Smooth muscle cell (in vitro differentiated cells): ENCODE data around the gene C2CD4C. TPM values are rescaled to one million over a fixed set of nuclear protein-coding genes. Genes with fewer than 3 reads are reported as not detected.

Experiments used
- DNase-seq: peaks from one replicate; lab custom pipeline; 2025; ENCODE audit not compliant: unreplicated experiment; lab: John Stamatoyannopoulos, UW
- H2AFZ ChIP-seq: fragments of 200-600 bp; sonication (generic); 2 replicates; pipeline ENCODE4 v1.6.0; 2016; ENCODE audit warnings: antibody characterized with exemption, low read depth, mild to moderate bottlenecking
- H3F3A ChIP-seq: fragments of 200-600 bp; sonication (generic); 2 replicates; pipeline ENCODE4 v1.6.0; 2017; ENCODE audit warnings: antibody characterized with exemption, low read depth
- H3K27ac ChIP-seq: fragments of 200-600 bp; sonication (generic); 2 replicates; pipeline ENCODE4 v1.5.1; 2016; ENCODE audit warnings: low read depth, mild to moderate bottlenecking
- H3K27me3 ChIP-seq: fragments of 200-600 bp; sonication (generic); 2 replicates; pipeline ENCODE4 v1.6.1; 2016; ENCODE audit warnings: low read depth, mild to moderate bottlenecking
- H3K36me3 ChIP-seq: fragments of 200-600 bp; sonication (generic); 2 replicates; pipeline ENCODE4 v1.5.1; 2016; ENCODE audit warnings: low read depth
- H3K4me1 ChIP-seq: fragments of 200-600 bp; sonication (generic); 2 replicates; pipeline ENCODE4 v1.5.1; 2016; ENCODE audit warnings: low read depth
- H3K4me2 ChIP-seq: fragments of 200-600 bp; sonication (generic); 2 replicates; pipeline ENCODE4 v1.6.0; 2016; ENCODE audit warnings: mild to moderate bottlenecking
- H3K4me3 ChIP-seq: fragments of 200-600 bp; sonication (generic); 2 replicates; pipeline ENCODE4 v1.5.1; 2016; ENCODE audit warnings: mild to moderate bottlenecking
- H3K79me2 ChIP-seq: fragments of 200-600 bp; sonication (generic); 2 replicates; pipeline ENCODE4 v1.6.0; 2016; ENCODE audit warnings: low read depth, mild to moderate bottlenecking
- H3K9ac ChIP-seq: fragments of 200-600 bp; sonication (generic); 2 replicates; pipeline ENCODE4 v1.6.0; 2016; ENCODE audit warnings: low read depth
- H3K9me3 ChIP-seq: fragments of 200-600 bp; sonication (generic); replicated peaks from 2 replicates; pipeline ENCODE4 v1.5.1; 2016; ENCODE audit warnings: low read depth
- H4K20me1 ChIP-seq: fragments of 200-600 bp; sonication (generic); 2 replicates; pipeline ENCODE4 v1.6.0; 2016; ENCODE audit warnings: low read depth
- WGBS: methylation state at CpG from one replicate; pipeline ENCODE4 v1.1.7; 2016; ENCODE audit warnings: low lambda C conversion rate; 5-methylcytosine and 5-hydroxymethylcytosine counted together
- polyA plus RNA-seq: library from polyadenylated mRNA; unstranded; fragments of >200 nt; fragmentation: Nextera tagmentation; extraction: Ambion mirVana; gene quantifications from 2 replicates; pipeline ENCODE4 v1.2.1, GENCODE V29; 2016
- total RNA-seq: library from RNA; depleted of rRNA; stranded (reverse); fragments of >200 nt; gene quantifications from 2 replicates; pipeline ENCODE4 v1.2.3, GENCODE V29; 2014
- TF ChIP-seq, protein P1 (sequence below): fragments of 200-600 bp; sonication (generic); IDR thresholded peaks from 2 replicates; pipeline ENCODE4 v1.5.1; 2017; ENCODE audit warnings: borderline replicate concordance, mild to moderate bottlenecking, antibody characterized with exemption; ENCODE audit not compliant: insufficient read depth, poor library complexity, severe bottlenecking

C2CD4C gene
- total and polyA plus RNA-seq, 2 experiments from 2014 or later = 0.63 to 3.7 TPM

DNA sequence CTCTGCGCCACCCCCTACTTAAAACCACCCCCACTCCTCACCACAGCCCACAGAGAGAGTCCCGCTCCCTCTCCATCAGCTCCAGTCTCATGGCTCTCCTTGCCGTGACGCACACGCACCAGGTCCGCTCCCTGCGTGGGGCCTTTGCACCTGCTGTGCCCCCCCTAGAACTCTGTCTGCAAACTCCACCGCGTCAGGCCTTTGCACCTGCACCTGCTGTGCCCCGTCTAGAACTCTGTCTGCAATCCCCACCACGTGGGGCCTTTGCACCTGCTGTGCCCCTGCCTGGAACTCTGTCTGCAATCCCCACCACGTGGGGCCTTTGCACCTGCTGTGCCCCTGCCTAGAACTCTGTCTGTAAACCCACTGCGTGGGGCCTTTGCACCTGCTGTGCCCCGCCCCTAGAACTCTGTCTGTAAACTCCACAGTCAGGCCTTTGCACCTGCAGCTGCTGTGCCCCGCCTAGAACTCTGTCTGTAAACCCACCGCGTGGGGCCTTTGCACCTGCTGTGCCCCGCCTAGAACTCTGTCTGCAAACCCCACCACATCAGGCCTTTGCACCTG is 47.7 kb upstream of the C2CD4C start:
- no peaks in the 10 kb centered on the region for H3K27me3 ChIP-seq
- H3K4me3 ChIP-seq = no peak overlapping the region
- peaks cover 13% of the 10 kb centered on the region for H4K20me1 ChIP-seq
- no peaks in the 10 kb centered on the region for H3K9me3 ChIP-seq
- 90% methylated on average over 17 of the region's 18 CpGs for WGBS
- no peak overlapping the region for H2AFZ ChIP-seq
- no peaks in the 10 kb centered on the region for H3K36me3 ChIP-seq
- H3F3A ChIP-seq = no peaks in the 10 kb centered on the region
- no peak for DNase-seq
- H3K27ac ChIP-seq = no peak overlapping the region
- H3K9ac ChIP-seq = no peak overlapping the region
- no peaks in the 10 kb centered on the region for H3K4me1 ChIP-seq
- TF ChIP-seq, protein P1, sequence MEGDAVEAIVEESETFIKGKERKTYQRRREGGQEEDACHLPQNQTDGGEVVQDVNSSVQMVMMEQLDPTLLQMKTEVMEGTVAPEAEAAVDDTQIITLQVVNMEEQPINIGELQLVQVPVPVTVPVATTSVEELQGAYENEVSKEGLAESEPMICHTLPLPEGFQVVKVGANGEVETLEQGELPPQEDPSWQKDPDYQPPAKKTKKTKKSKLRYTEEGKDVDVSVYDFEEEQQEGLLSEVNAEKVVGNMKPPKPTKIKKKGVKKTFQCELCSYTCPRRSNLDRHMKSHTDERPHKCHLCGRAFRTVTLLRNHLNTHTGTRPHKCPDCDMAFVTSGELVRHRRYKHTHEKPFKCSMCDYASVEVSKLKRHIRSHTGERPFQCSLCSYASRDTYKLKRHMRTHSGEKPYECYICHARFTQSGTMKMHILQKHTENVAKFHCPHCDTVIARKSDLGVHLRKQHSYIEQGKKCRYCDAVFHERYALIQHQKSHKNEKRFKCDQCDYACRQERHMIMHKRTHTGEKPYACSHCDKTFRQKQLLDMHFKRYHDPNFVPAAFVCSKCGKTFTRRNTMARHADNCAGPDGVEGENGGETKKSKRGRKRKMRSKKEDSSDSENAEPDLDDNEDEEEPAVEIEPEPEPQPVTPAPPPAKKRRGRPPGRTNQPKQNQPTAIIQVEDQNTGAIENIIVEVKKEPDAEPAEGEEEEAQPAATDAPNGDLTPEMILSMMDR = no peak
- no peak overlapping the region for H3K4me2 ChIP-seq
- H3K79me2 ChIP-seq = peaks cover 7% of the 10 kb centered on the region

DNA sequence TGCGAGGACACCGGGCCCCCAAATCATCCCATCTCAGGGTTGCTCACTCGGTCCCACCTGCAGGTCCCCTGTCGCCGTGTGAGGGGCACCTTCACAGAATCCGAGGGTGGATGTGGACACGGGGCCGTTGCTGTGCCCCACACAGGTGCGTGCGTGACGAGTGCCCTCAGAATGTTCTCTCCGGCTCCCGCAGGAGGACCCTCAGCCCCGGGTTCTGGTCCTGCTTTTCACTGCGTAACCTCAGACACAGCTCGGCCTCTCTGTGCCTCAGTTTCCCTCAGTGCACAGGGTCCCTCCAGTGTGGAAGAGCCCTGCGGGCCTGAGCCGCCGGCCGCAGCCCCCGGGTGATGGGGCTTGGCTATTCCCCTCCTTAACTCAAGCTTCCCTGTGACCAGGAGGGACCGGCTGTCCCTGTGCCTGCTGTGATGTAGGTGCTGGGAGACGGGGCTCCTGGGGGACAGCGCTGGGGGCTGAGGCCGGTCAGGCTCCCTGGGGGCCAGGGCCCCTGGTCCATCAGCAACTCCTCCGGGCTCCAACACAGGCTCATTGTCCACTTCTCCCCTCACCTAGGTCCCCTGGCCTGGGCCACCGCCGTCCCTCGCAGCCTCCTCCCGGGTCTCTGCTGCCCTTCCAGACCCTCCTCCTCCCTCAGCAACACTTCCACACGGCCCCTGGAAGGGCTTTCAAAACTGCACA is 47.1 kb upstream of the C2CD4C start:
- no peak overlapping the region for H2AFZ ChIP-seq
- TF ChIP-seq, protein P1 = no peak
- H3K9me3 ChIP-seq = no peaks in the 10 kb centered on the region
- H3K27ac ChIP-seq = no peak overlapping the region
- no peak overlapping the region for H3K9ac ChIP-seq
- peaks cover 13% of the 10 kb centered on the region for H4K20me1 ChIP-seq
- peaks cover 4% of the 10 kb centered on the region for H3F3A ChIP-seq
- no peaks in the 10 kb centered on the region for H3K27me3 ChIP-seq
- no peak for DNase-seq
- no peak overlapping the region for H3K4me2 ChIP-seq
- no peak overlapping the region for H3K4me3 ChIP-seq
- H3K36me3 ChIP-seq = no peaks in the 10 kb centered on the region
- no peaks in the 10 kb centered on the region for H3K4me1 ChIP-seq
- 96% methylated on average over 25 of the region's 31 CpGs for WGBS
- peaks cover 7% of the 10 kb centered on the region for H3K79me2 ChIP-seq

DNA sequence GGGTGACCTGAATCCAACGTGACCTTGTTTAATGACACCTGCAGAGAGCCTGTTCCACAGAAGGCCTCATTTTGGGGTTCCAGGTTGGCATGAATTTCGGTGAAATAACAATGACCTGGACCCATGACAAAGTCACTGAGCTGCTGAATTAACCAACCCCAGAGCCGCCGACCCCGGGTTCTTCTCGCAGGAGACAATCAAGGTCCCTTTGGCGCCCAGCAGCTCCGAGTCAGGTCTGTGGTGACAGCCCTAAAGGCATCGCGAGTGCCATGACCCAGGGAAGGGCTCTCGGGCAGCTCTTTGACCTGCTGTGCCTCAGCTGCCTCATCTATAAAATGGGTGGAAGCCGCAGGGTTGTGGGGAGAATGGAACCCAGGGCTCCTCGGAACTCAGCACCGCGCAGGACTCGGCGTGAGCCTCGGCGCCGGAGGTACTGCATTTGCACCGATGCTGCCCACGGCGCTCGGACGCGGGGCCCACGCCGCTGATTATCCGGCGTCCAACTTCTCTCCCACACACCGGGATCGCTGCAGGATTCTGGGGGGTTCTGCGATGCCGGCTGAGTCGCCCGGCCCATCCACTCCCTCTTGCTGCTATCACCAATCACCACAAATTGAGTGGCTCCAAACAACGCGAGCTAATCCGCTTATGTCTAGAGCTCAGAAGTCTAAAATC is 46.2 kb upstream of the C2CD4C start:
- H3K79me2 ChIP-seq = peaks cover 7% of the 10 kb centered on the region
- H3K4me2 ChIP-seq = no peak overlapping the region
- no peak for DNase-seq
- 98% methylated on average over 32 of the region's 39 CpGs for whole genome bisulfite sequencing
- no peak overlapping the region for H3K4me3 ChIP-seq
- H3K27ac ChIP-seq = no peak overlapping the region
- no peak overlapping the region for H2AFZ ChIP-seq
- peaks cover 13% of the 10 kb centered on the region for H4K20me1 ChIP-seq
- H3K9me3 ChIP-seq = no peaks in the 10 kb centered on the region
- no peaks in the 10 kb centered on the region for H3K4me1 ChIP-seq
- H3K27me3 ChIP-seq = no peaks in the 10 kb centered on the region
- TF ChIP-seq, protein P1 = no peak
- no peak overlapping the region for H3K9ac ChIP-seq
- peaks cover 7% of the 10 kb centered on the region for H3F3A ChIP-seq
- H3K36me3 ChIP-seq = no peaks in the 10 kb centered on the region
